ENCODE results near the gene TRPV4.
A peak's percentile ranks its signal among the peaks of the same experiment; 100 is the strongest.

Gene TRPV4

DNA sequence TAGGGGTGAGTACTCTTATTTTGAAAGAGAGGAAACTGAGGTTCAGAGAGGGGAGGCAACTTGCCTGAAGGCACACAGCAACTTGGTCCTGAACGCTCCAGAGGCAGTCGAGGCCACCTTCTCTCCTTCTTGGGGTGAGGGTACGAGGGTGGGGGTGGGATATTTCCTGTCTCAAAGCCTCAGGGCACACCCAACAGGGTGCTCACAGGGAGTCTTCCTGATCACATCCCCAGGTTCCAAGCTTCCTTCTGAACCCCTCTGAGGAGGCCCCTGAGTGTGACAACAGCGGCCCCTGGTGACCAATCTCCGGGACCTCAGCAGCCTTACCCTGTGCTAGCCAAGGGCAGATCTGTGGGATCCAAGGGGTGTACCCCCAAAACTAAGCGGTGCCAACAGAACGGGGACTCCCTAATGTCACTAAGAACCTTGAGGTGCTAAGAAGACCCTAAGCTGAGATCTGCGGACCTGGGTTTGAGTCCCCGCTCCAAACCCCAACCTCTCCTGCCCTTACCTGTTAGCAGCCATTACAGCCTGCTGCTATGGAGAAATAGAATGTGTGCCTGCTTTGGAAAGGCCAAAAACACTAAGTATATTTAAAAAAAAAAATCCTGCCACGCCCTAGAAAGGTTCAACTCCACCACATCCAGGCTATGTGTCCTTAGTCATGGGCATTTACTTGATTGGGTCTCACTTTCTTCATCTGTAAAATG lies 57.9 kb downstream of the TRPV4 start:
- peak; percentile 74 for DNase-seq

DNA sequence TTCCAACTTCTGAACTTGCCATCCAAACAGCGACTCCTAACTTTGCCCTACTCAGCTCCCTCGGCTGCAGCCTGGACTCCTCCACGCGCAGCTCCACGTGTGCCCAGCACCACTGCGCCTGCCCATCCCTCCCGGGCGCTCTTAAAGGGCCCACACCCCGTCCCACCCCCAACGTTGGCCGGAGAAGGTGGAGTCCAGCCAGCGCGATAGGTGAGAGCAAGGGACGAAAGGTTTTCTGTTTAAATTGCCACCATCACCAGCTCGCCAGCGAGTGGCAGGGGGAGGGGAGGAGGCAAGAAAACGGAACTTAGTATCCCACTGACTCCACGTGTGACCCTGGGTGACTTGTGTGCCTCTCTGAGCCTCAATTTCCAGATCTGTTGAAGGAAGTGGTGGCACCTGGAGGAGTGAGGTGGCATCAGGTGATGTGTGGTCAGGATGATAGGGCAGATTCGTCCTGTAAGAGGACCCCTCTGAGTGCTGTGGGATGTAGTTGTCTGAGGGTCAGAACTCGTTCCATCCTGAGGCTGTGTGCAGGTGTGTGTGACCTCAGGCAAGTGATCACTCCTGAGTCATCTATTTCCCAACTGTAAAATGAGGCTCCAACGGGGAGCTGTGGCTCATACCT lies 59.7 kb downstream of the TRPV4 start:
- DNase-seq, result no peak

DNA sequence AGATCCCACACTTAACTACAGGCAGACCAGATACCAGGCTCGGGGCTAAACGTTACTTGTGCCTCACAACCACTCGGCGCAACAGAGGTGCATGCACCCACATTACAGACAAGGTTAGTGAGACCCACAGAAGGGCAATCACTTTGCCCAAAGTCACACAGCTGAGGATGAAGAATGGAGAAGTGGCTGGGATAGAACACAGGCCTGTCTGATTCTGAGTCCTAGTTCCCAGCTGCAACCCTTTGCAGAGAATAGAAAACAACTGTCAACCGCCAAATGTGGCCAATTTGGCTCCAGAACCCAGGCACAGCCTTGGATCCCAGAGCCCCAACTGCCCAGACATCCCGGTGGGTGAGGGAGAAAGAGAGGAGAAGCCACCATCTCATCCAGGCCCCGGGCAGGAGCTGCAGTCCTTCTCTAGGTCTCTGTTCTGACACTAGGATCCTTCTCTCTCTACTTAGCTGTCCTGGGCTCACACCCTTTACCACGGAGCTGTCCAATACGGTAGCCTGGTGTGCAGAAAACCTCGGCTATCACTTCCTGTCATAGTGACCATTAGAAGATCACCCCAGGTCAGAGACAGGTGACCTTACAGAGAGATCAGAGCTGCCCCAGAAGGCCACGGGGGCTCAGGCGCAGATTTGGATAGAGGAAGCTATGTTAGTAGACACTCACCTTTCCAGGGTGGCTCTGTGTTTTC lies 60.4 kb downstream of the TRPV4 start:
- no peak for DNase-seq

DNA sequence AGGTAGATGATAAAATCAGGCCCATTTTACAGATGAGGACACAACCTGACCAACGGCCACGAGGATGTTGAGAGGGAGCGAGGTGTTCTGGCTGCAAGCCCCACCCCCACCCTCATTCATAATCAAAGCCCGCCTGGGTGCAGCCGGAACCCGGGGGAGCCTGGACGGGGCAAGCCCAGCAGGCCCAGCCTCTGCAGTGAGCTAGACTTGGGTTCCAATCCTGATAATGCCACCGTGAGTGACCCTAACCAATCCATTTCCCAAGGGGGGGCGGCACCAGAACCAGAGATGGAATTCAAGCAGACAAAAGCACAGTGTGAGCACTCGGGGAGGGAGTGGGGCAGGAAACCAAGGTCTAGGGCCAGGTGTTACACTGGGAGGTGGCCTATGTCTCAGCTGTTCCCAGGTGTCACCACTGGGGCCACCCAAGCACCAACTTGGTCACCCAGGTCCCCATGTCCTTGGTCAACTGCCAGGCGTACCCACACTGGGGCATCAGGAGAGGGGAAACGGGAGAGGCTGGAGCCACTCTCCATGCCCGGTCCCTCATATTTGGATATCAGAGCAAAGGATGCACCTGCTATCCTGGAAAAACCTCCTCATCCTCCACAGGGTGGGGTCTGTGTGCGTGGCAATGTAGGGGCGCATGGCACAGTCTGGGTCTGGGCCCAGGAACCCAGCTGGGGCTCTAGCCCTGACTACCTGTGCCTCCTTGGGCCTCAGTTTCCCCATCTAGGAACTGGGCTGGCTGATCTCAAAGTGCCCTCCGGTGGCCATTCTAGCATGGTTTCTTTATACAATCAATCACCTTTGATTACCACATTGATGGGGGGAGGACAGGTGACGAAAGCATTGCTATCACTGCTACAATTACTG lies 61.2 kb downstream of the TRPV4 start:
- no peak for DNase-seq

DNA sequence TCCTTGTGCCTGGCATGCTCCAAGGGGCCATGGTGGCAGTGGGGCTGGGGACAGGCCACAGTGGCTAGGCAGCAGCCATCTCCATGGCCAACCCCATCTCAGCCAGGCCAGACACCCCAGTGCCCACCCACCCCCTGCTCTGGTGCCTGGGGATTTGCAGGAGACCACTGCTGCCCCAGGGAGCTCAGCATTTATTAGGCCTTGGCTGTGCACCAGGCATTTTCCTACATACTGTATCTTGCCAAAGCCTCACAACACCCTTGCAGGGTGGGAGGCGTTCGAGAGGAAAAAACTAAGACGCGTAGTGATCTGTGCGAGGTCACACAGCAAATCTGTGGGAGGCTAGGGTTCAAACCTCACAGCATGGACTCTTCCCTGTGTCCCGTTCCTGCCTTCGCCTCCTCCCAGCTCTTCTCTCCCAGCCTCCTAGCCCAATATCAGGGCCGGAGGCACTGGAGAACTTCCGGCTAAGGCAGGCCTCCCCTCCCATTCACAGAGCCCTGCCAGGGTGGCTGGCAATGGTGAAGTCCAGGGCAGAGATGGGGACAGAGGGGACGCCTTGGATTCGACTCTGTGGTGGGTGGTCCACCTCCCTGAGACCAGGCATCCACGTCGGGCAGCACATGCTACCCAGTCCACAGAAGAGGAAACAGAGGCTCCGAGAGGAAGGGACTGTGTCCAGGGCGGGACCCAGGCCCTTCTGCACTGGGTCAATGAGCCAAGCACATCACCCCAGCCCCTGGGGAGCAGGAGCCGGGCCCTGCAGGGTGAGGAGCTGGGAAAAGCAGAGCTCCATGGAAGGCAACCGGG lies 62.1 kb downstream of the TRPV4 start:
- no peak for DNase-seq

DNA sequence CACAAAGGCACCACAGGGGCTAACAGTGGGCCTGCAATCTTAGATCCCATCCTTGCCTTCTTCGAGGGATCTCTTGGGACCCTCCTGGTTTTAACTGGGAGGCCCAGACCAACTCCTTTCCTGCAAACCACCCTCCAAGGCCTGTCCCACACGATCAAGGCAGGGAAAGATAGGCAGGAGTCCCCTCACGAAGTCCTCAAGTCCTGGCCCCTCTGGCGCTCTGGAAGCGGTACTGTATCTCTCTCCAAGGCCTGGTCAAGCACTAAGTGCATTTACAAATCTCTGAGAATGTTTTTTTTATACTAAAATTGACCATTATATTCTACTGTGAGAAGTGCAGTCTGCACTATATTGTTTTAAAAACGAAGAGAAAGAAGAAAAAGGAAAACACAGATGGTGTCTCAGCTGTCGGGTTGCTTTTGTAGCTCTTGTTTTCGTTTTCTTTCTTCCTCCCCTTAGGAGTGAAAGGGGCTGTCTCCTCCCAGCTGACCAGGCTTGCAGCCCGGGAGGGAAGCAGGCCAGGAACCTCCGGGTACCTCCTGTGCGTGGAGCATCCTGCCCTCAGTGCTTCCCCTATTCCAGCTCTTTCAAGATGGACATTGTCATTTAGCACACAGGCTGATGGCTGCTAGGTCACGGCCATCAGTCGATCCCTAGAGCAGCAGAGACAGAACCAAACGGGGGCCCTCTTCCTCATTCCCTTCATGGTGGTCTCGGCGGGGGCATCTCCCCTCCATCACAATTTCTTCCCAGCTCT lies 62.9 kb downstream of the TRPV4 start:
- DNase-seq, result no peak

DNA sequence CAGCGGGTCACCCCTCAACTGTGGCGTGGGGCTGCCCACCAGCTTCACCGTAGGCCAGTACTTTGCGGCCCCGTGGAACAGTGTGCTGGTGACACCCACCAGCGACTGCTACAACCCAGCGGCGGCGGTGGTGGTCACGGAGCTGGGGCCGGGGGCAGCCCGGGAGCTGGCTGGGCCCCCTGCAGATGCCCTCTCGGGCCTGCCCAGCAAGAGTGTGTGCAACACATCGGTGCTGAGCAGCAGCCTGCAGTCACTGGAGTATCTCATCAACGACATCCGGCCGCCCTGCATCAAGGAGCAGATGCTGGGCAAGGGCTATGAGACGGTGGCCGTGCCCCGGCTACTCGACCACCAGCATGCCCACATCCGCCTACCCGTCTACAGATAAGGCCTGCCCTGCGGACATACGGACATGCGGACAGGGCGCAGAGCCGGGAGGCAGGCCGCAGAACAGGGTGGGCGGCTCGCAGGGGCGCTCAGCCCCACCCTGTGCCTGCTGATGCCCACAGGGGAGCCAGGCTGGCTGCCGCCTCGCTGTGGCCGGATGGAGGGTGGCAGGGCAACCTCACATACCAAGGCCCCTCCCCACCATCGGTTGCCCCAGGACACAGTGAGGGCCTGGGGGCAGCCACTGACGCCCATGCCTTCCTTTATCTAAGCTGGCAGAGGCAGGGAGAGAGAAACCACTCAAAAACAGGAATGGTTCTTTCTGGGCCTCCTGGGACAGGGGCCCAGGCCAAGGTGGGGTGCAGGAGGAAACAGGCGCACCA lies 64.1 kb downstream of the TRPV4 start:
- no peak for DNase-seq

DNA sequence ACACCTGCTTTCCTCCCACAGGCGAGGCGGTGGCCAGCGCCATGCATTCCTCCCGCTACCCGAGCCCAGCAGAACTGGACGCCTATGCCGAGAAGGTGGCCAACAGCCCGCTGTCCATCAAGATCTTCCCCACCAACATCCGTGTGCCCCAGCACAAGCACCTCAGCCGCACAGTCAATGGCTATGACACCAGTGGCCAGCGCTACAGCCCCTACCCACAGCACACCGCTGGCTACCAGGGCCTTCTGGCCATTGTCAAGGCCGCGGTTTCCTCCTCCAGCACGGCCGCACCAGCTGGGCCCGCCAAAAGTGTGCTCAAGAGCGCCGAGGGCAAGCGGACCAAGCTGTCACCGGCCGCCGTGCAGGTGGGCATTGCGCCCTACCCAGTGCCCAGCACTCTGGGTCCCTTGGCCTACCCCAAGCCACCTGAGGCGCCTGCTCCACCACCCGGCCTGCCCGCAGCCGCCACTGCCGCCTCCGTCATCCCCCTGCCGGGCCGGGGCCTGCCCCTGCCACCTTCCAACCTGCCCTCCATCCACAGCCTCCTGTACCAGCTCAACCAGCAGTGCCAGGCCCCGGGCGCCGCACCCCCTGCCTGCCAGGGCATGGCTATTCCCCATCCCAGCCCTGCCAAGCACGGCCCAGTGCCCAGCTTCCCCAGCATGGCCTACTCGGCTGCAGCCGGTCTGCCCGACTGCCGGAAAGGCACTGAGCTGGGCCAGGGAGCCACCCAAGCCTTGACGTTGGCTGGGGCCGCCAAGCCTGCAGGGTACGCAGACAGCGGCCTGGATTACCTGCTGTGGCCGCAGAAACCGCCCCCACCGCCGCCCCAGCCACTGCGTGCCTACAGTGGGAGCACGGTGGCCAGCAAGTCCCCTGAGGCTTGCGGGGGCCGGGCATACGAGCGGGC lies 65.0 kb downstream of the TRPV4 start:
- no peak for DNase-seq

DNA sequence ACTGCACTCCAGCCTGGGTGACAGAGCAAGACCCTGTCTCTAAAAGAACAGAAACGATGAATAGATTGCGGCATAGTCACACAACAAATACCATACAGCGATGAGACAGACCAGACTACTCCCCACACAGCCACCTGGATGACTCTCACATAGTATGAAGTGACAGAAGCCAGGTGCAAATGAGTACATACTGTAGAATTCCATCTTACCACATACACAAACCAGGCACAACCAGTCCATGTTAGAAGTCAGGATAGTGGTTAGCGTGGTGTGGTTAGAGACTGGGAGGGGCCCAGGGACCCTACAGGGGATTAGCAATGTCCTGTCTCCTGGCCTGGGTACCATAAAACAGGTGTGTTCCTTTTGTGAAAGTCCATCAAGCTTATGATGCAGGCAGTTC lies 65.7 kb downstream of the TRPV4 start:
- DNase-seq, result no peak

DNA sequence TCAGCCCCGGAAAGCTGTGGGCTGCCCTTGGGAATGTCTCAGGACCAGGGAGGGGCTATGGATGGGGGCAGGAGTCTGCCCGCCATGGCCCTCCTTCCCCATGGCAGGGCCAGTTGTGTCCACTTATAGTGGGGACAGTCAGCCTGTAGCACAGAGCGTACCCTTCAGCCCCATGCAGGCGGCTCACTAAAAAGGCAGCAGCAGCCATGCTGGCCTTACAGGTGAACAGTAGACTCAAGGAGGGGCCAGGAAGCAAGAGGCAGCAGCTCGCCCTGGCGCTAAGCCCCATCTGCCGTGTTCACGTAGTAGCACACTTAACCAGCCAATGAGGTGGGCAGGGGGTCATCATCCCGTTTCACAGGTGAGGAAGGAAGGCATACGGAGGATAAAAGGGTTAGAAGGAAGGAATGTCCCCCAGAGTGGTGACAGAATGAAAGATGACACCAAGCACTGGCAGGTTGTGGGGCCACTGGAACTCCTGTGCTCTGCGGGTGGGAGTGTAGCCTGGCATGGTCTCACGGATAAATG lies 66.9 kb downstream of the TRPV4 start:
- DNase-seq, result no peak

DNA sequence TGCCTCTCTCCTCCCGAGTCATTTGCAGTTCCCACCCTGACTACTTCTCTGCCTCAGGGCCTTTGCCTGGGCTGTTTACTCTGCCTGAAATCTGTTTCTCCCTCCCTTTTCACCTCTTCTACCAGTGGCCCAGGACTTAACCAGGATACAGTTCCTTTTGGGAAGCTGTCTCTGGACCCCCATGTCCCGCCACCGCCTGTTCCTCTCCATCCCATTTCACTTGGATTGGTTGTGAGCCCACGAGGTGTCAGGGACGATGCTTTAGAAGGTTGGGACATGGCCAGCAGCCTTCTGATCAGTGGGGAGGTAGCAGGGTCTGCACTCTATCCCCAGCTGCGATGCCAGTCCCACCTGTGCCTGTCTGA lies 67.8 kb downstream of the TRPV4 start:
- no peak for DNase-seq

DNA sequence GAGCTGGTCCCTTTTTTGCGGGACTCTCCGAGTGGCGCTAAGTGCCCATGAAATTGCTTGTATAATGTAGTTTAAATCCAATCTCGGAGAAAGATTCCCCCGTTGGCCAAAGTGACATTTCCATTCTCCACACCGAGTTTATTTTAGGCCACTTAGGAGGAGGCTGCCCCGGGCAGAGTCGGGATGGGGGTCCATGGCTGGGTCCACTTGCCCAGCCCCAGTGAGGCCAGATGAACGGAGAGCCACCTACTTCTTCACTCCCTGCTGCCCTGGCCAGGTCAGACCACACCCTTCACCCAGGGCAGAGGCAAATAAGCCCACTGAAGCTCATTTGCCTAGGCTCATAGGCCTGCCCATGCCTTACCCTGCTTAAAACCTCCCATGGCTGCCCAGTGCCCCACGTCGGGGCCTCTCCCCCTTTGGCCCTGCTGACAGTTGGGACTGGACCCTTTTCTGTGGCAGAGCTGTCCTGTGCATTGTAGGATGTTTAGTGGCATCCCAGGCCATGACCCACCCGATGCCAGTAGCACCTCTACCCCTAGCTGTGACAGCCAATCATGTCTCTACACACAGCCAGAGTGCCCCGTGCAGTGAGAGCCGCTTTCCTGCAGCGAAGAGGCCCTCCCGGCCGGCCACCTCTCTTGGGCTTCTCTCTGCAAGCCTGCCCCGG lies 68.3 kb downstream of the TRPV4 start:
- no peak for DNase-seq

DNA sequence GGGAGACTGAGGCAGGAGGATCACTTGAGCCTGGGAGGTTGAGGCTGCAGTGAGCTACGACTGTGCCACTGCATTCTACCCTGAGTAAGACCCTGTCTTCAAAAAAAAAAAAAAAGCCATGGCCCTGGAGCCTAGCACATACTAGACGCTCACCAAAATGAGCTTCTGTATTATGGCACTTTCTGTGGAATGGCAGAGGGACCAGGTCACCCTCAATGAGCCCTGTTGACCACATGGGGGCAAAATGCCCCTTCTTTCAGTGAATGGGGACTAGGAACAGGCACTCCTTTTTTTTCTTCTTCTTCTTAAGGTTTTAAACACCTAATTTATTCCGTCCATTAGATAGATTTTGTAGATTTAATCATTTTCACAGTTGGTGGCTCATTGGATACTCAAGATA lies 69.1 kb downstream of the TRPV4 start:
- DNase-seq, result no peak

DNA sequence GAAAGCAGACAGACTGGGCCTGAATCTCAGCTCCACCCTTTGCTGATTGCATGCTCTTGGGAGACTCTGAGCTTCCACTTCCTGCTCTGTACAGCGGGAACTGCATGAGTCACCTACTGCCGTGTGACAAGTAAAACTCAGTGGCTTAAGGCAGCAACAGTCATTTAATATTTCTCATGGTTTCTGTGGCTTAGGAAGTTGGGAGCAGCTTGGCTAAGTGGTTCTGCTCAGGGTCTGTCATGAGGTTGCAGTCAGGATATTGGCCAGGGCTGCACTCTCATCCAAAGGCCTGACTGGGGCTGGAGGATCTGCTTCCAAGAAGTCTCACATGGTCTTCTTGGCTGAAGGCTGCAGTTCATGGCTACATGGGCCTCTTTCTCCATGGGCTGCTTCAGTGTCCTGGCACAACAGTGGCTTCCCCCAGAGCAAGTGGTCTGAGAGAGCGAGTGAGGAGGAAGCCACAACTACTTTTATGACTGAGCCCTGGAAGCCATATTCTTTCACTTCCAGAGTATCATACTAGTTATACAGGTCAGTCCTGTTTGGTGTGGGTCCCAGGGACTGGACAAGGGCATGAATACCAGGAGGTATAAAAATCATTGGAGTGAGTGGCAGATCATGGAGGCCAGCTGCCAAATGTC lies 69.9 kb downstream of the TRPV4 start:
- DNase-seq, result no peak

DNA sequence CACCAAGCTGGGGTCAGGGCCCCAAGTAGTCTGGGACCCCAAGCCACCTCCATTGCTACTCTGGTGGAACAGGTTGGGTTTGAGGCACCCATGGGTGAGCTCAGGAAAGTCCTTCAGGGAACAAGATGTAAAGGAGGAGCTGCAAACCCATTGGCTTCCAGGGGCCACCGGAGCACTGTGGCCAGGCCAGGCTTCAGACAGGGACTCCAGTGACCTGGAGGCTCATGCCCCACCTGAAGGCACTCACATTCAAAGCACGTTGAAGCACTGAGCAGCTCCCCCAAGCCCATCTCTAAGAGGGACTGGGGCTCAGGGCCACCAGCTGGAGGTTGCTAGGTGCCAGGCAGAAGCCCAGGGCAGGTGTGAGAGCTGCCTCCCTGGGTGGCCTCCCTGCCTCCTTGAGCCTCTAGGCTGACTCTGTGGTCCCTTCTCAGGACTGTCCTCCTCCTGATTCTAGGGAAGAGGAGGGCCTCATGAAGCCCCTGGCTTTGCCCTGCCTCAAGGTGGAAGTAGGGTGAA lies 70.5 kb downstream of the TRPV4 start:
- no peak for DNase-seq

DNA sequence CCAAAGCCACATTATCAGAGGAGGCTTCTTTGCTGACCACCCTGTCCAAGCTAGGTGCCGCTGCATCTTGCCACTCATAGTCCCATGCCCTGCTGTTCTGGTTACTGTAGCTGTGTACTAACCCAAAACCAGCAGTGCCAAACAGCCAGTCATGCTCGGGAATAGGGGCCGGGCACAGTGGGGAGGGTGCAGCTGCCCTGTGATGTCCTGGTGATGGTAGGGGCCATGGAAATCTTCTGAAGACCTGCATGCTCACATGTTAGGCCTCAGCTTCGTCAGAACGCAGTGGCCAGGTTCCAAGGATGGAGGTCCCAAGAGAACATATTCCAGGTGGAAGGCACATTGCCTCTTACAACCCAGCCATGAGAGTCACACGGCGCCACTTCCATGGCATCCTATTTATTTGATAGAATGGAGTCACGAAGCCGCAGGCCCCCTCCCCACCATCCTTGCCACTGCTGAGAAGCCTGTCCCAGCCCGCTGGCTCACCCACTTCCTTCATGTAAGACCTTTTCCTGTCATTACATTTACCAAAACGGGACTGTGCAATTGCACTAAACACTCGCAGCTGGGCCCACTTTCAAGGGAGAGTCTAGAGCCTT lies 71.0 kb downstream of the TRPV4 start:
- no peak for DNase-seq
